Effector memory CD4-positive, alpha-beta T cell (primary cell): ENCODE data around the gene UBL7.

Source experiments
- DNase-seq, 3 donors: peaks; one replicate each; pipeline ENCODE4 v3.0.0-alpha.2; 2020
- H3K27ac ChIP-seq: 2 replicates; pipeline ENCODE4 v1.7.0; 2013; ENCODE audit warnings: mild to moderate bottlenecking, low read length, moderate library complexity; ENCODE audit not compliant: insufficient read depth, poor library complexity, severe bottlenecking
- H3K27me3 ChIP-seq: replicated peaks from 2 replicates; pipeline ENCODE4 v1.7.0; 2013; ENCODE audit warnings: mild to moderate bottlenecking, low read length; ENCODE audit not compliant: insufficient read depth, control insufficient read depth, poor library complexity, severe bottlenecking
- H3K36me3 ChIP-seq: 2 replicates; pipeline ENCODE4 v1.7.0; 2013; ENCODE audit warnings: mild to moderate bottlenecking, low read length, moderate library complexity; ENCODE audit not compliant: control insufficient read depth, insufficient read depth
- H3K4me1 ChIP-seq: 2 replicates; pipeline ENCODE4 v1.7.0; 2013; ENCODE audit warnings: low read length, mild to moderate bottlenecking; ENCODE audit not compliant: control insufficient read depth, insufficient read depth, poor library complexity, severe bottlenecking
- H3K4me3 ChIP-seq: 2 replicates; pipeline ENCODE4 v1.7.0; 2013; ENCODE audit warnings: low read length, low read depth, mild to moderate bottlenecking; ENCODE audit not compliant: insufficient read depth, poor library complexity, severe bottlenecking
- H3K9me3 ChIP-seq: 2 replicates; pipeline ENCODE4 v1.7.0; 2013; ENCODE audit warnings: mild to moderate bottlenecking, low read length, moderate library complexity; ENCODE audit not compliant: control insufficient read depth

The UBL7 gene

GRCh38 chr15:74409225-74409624, 51.7 kb downstream of the UBL7 start:
- H3K27me3 ChIP-seq: no peaks in the 10 kb centered on the region
- no peaks in the 10 kb centered on the region for H3K36me3 ChIP-seq
- no peaks in the 10 kb centered on the region for H3K4me1 ChIP-seq
- no peak overlapping the region for H3K27ac ChIP-seq
- no peak for DNase-seq
- H3K9me3 ChIP-seq: no peaks in the 10 kb centered on the region
- no peak overlapping the region for H3K4me3 ChIP-seq

- no peak for DNase-seq
- Histone ChIP-seq H3K4me3 (no peak overlapping the region), H3K27me3 (no peaks in the 10 kb centered on the region), H3K4me1 (no peaks in the 10 kb centered on the region), H3K36me3 (no peaks in the 10 kb centered on the region), H3K27ac (no peak overlapping the region), H3K9me3 (no peaks in the 10 kb centered on the region)
Observed at GRCh38 chr15:74408815-74409214, 52.1 kb downstream of the UBL7 start.

- Histone ChIP-seq H3K27ac (no peak overlapping the region), H3K9me3 (no peaks in the 10 kb centered on the region), H3K4me3 (no peak overlapping the region), H3K27me3 (no peaks in the 10 kb centered on the region), H3K36me3 (no peaks in the 10 kb centered on the region), H3K4me1 (peaks cover 2% of the 10 kb centered on the region)
- no peak for DNase-seq
Observed at GRCh38 chr15:74408385-74408784, 52.6 kb downstream of the UBL7 start.

- DNase-seq: no peak
- no peak overlapping the region for H3K27ac ChIP-seq
Observed at GRCh38 chr15:74406992-74407705, 53.8 kb downstream of the UBL7 start.

GRCh38 chr15:74406517-74406916, 54.4 kb downstream of the UBL7 start:
- no peaks in the 10 kb centered on the region for H3K27me3 ChIP-seq
- DNase-seq: no peak
- no peaks in the 10 kb centered on the region for H3K9me3 ChIP-seq
- H3K4me3 ChIP-seq: no peak overlapping the region
- no peaks in the 10 kb centered on the region for H3K36me3 ChIP-seq
- peaks cover 13% of the 10 kb centered on the region for H3K4me1 ChIP-seq
- H3K27ac ChIP-seq: no peak overlapping the region

More at GRCh38 chr15:74406992-74407705, 53.8 kb downstream of the UBL7 start:
- H3K9me3 ChIP-seq: no peaks in the 10 kb centered on the region
- H3K27me3 ChIP-seq: no peaks in the 10 kb centered on the region
- no peaks in the 10 kb centered on the region for H3K36me3 ChIP-seq
- H3K4me1 ChIP-seq: peaks cover 13% of the 10 kb centered on the region
- H3K4me3 ChIP-seq: no peak overlapping the region

GRCh38 chr15:74405823-74406222, 55.1 kb downstream of the UBL7 start:
- Histone ChIP-seq H3K4me1 (peaks cover 13% of the 10 kb centered on the region), H3K36me3 (no peaks in the 10 kb centered on the region), H3K27ac (no peak overlapping the region), H3K27me3 (no peaks in the 10 kb centered on the region), H3K4me3 (no peak overlapping the region), H3K9me3 (no peaks in the 10 kb centered on the region)
- no peak for DNase-seq

GRCh38 chr15:74403991-74404563, 56.9 kb downstream of the UBL7 start:
- no peak for DNase-seq
- no peak overlapping the region for H3K4me3 ChIP-seq
- H3K27me3 ChIP-seq: no peaks in the 10 kb centered on the region
- H3K4me1 ChIP-seq: peaks cover 20% of the 10 kb centered on the region
- H3K27ac ChIP-seq: no peak overlapping the region
- H3K36me3 ChIP-seq: no peaks in the 10 kb centered on the region
- no peaks in the 10 kb centered on the region for H3K9me3 ChIP-seq

- Histone ChIP-seq H3K9me3 (no peaks in the 10 kb centered on the region), H3K36me3 (no peaks in the 10 kb centered on the region), H3K4me3 (no peak overlapping the region), H3K4me1 (peaks cover 20% of the 10 kb centered on the region), H3K27ac (no peak overlapping the region), H3K27me3 (no peaks in the 10 kb centered on the region)
- no peak for DNase-seq
Observed at GRCh38 chr15:74403588-74403919, 57.4 kb downstream of the UBL7 start.

- no peaks in the 10 kb centered on the region for H3K36me3 ChIP-seq
- H3K4me1 ChIP-seq: peaks cover 20% of the 10 kb centered on the region
- H3K27me3 ChIP-seq: no peaks in the 10 kb centered on the region
- DNase-seq: no peak
- no peak overlapping the region for H3K27ac ChIP-seq
- no peaks in the 10 kb centered on the region for H3K9me3 ChIP-seq
- no peak overlapping the region for H3K4me3 ChIP-seq
Observed at GRCh38 chr15:74402873-74403587, 57.9 kb downstream of the UBL7 start.

- Histone ChIP-seq H3K27ac (no peak overlapping the region), H3K4me1 (peaks cover 20% of the 10 kb centered on the region), H3K4me3 (no peak overlapping the region), H3K27me3 (no peaks in the 10 kb centered on the region), H3K9me3 (no peaks in the 10 kb centered on the region), H3K36me3 (no peaks in the 10 kb centered on the region)
- no peak for DNase-seq
Observed at GRCh38 chr15:74402337-74402841, 58.6 kb downstream of the UBL7 start.
